ENCODE results near the gene PODN. TPM values are rescaled to one million over a fixed set of nuclear protein-coding genes. Genes with fewer than 3 reads are reported as not detected.

Gene PODN
- total RNA-seq, 1 experiment from 2014 or later, result 0.17 TPM

DNA sequence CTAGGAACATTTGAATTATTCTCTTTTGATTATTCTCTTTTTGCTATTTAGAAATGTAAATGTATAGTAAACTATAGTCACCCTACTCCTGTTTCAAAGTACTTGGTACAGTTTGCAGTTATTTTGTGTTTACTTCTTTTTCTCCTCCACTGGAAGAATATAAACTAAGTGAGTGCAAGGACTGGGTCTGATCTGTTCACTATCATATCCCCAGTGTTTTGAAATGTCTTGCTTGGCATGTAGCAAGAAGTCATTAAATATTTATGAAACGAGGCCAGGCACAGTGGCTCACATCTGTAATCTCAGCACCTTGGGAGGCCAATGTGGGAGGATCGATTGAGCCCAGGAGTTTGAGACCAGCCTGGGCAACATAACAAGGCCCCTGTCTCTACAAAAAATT lies 35.8 kb upstream of the PODN start:
- Histone ChIP-seq H2AFZ (ENCODE audit: low read length) (no peak overlapping the region), H3K56ac (ENCODE audit: insufficient read length, low read depth, low read length) (no peak overlapping the region), H4K5ac (ENCODE audit: insufficient read length, low read depth, low read length) (no peak overlapping the region), H3K4me2 (ENCODE audit: insufficient read depth, insufficient read length, low read length) (no peak overlapping the region), H4K20me1 (ENCODE audit: control insufficient read depth, insufficient read depth, insufficient read length) (no peaks in the 10 kb centered on the region), H3K79me2 (ENCODE audit: insufficient read depth, low read length) (no peaks in the 10 kb centered on the region), H3K27me3 (ENCODE audit: insufficient read depth, low read length) (no peaks in the 10 kb centered on the region), H3K9ac (ENCODE audit: extremely low read depth, insufficient read length, low read length) (no peak overlapping the region), H2BK5ac (ENCODE audit: insufficient read length, low read length) (no peak overlapping the region), H4K91ac (ENCODE audit: insufficient read length, low read depth, low read length) (no peak overlapping the region), H3K27ac (ENCODE audit: insufficient read length, low read depth, low read length) (no peak overlapping the region), H3T11ph (ENCODE audit: low read length) (no peak overlapping the region), H3K14ac (ENCODE audit: insufficient read depth, low read length) (no peak overlapping the region), H3K4me1 (ENCODE audit: insufficient read depth, low read length) (no peaks in the 10 kb centered on the region), H3K4ac (ENCODE audit: low read depth, low read length) (no peak overlapping the region), H3K23ac (ENCODE audit: insufficient read length, low read depth, low read length) (no peak overlapping the region), H3K23me2 (ENCODE audit: insufficient read length, low read depth, low read length, poor library complexity, severe bottlenecking) (no peaks in the 10 kb centered on the region), H2BK12ac (ENCODE audit: insufficient read length, low read depth, low read length) (no peak overlapping the region), H2BK120ac (ENCODE audit: low read depth, low read length, poor library complexity, severe bottlenecking) (no peak overlapping the region), H2BK20ac (ENCODE audit: low read depth, low read length, poor library complexity, severe bottlenecking) (no peak overlapping the region), H3K79me1 (ENCODE audit: insufficient read depth, low read depth, low read length, poor library complexity, severe bottlenecking) (no peaks in the 10 kb centered on the region), H3K9me3 (ENCODE audit: control insufficient read depth, low read depth, low read length) (no peaks in the 10 kb centered on the region), H2AK5ac (ENCODE audit: insufficient read length, low read length) (no peak overlapping the region), H2BK15ac (ENCODE audit: low read depth, low read length) (no peak overlapping the region), H3K18ac (ENCODE audit: insufficient read length, low read depth, low read length) (no peak overlapping the region), H4K8ac (replicated peaks; ENCODE audit: insufficient read length, low read depth, low read length) (no peak overlapping the region)
- H3K36me3 Mint-ChIP-seq (ENCODE audit: insufficient read depth in 1 of 3, low read depth in 3 of 3), result peaks cover 0 to 6% (median 0%) of the 10 kb centered on the region in 3 experiments; a peak in 2 of 7 replicates
- H3K4me3 Mint-ChIP-seq, result no peak overlapping the region
- no peak overlapping the region for H3K27ac Mint-ChIP-seq
- H3K9me3 Mint-ChIP-seq, result no peaks in the 10 kb centered on the region
- no peaks in the 10 kb centered on the region for H3K27me3 Mint-ChIP-seq (ENCODE audit: low read depth)
- H3K4me1 Mint-ChIP-seq, result no peaks in the 10 kb centered on the region
- no peak for TF ChIP-seq CTCF (conservative IDR thresholded peaks at IDR 0.05)
- no CpG with 5 or more reads among the region's 2 CpGs for WGBS (ENCODE audit: extremely low coverage, insufficient read length, low lambda C conversion rate)
- DNase-seq, result no peak

All from H9 (cell line).